Measurements from ENCODE around the gene PSMD11. TPM values are rescaled to one million over a fixed set of nuclear protein-coding genes. Genes with fewer than 3 reads are reported as not detected.
A peak's percentile ranks its signal among the peaks of the same experiment; 100 is the strongest.

Gene PSMD11
- total and polyA plus RNA-seq, 2 of the 8 experiments (the other 6 are each of a cell fraction or from before 2014, with no cell fraction given), result 68.4 to 171 TPM

DNA sequence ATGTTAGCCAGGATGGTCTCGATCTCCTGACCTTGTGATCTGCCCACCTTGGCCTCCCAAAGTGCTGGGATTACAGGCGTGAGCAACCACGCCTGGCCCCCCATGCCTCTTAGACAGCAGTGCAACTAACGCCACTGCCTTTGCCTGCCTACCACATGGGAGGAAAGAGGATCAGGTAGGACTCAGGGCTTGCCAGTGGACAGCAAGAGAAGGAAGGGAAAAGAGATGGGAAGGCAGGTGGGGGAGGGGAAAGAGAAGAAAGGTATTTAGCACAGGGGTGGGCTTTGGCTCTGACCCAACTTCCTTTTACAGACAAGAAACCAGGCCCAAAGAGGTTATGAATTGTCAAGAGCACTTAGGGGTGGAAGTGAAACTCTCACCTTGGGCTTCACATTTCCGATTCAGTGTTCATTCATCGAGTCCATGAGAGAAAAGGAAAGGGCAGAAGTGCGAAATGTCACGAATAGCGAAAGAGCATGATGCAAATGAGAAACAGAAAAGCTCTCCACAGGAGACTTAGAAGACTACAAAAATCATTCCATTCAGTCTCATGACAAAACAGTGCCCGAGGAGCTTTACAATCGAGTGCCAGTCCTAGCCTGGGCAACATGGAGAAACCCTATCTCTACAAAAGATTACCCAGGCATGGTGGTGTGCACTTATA lies 78.8 kb downstream of the PSMD11 start:
- H4K20me1 ChIP-seq (replicated peaks in 1 of 2; ENCODE audit: control insufficient read depth in 1 of 2, insufficient read depth in 2 of 2, low read length in 2 of 2), result no peaks in the 10 kb centered on the region
- no peak for DNase-seq (ENCODE audit: low read depth in 1 of 2, low spot score in 2 of 2)
- WGBS, 2 experiments (ENCODE audit: extremely low coverage in 1 of 2, insufficient coverage in 1 of 2, insufficient read length in 1 of 2, insufficient replicate concordance in 2 of 2, low coverage in 1 of 2, low lambda C conversion rate in 2 of 2, missing lambda C conversion rate in 1 of 2), result 75% methylated on average over 11 of the region's 11 CpGs; no CpG with 5 or more reads in 1 of the 2 experiments
- peaks cover 3% of the 10 kb centered on the region; the same call in 1 of the 2 replicates for H3K23me2 ChIP-seq (ENCODE audit: low read depth, low read length)
- H2BK20ac ChIP-seq (ENCODE audit: low read length), result peak overlapping the region; percentile 76; the same call in 1 of the 2 replicates
- ChIA-PET CTCF (ENCODE audit: partially characterized antibody) (no interaction called here), POLR2A (ENCODE audit: partially characterized antibody) (interaction anchor here (0.6 to 1.7 kb wide), 2 partner anchors 12 to 27 kb away, joined by 4 read pairs; no protein-coding TSS in a partner anchor)
- H2BK5ac ChIP-seq (ENCODE audit: low read depth, low read length), result peak overlapping the region; percentile 40; the same call in 1 of the 2 replicates
- H2AK5ac ChIP-seq (ENCODE audit: low read depth, low read length), result no peak overlapping the region
- no peaks in the 10 kb centered on the region; a peak in 1 of 7 replicates for H3K27me3 ChIP-seq (replicated peaks in 1 of 4; ENCODE audit: control insufficient read depth in 3 of 4, extremely low read depth in 1 of 4, insufficient read depth in 3 of 4, low read length in 3 of 4)
- no peak overlapping the region for H2AFZ ChIP-seq (ENCODE audit: low read length)
- H3K23ac ChIP-seq (ENCODE audit: insufficient read length), result no peak overlapping the region
- H3K27ac ChIP-seq (ENCODE audit: low read depth, low read length), result no peak overlapping the region
- no peaks in the 10 kb centered on the region for H3K79me2 ChIP-seq (ENCODE audit: control insufficient read depth in 1 of 2, insufficient read depth in 2 of 2, low read length in 2 of 2)
- no peak overlapping the region for H4K8ac ChIP-seq (ENCODE audit: extremely low read depth, insufficient read depth, low read length)
- H4K5ac ChIP-seq (ENCODE audit: insufficient read length, low read depth, low read length), result no peak overlapping the region
- H3K14ac ChIP-seq (ENCODE audit: insufficient read length), result no peak overlapping the region
- no peak overlapping the region for H3K9ac ChIP-seq (replicated peaks in 1 of 4; ENCODE audit: extremely low read depth in 1 of 4, low read depth in 3 of 4, low read length in 3 of 4)
- peak overlapping the region; percentile 16 to 30; a peak in 2 of 4 replicates for H3K4me2 ChIP-seq (ENCODE audit: insufficient read depth in 1 of 2, low read depth in 2 of 2, low read length in 2 of 2)
- no peak for FAIRE-seq
- no peak overlapping the region for H3K4me3 ChIP-seq (ENCODE audit: extremely low read depth in 1 of 4, insufficient read depth in 2 of 4, low read depth in 3 of 4, low read length in 4 of 4)
- H3K18ac ChIP-seq (ENCODE audit: extremely low read depth, low read length), result no peak overlapping the region
- H3K9me3 ChIP-seq (ENCODE audit: insufficient read depth in 2 of 2, low read depth in 1 of 2, low read length in 1 of 2), result no peaks in the 10 kb centered on the region
- no peaks in the 10 kb centered on the region for H3K36me3 ChIP-seq (ENCODE audit: control insufficient read depth in 2 of 4, insufficient read depth in 4 of 4, low read length in 3 of 4)
- H4K91ac ChIP-seq (replicated peaks; ENCODE audit: insufficient read length, low read length), result peak overlapping the region; percentile 59
- no peaks in the 10 kb centered on the region for H3K79me1 ChIP-seq (ENCODE audit: low read depth, low read length)
- no peak overlapping the region for H3K56ac ChIP-seq (replicated peaks; ENCODE audit: insufficient read length, low read depth, low read length)
- peaks cover 15 to 30% (median 20%) of the 10 kb centered on the region in 4 experiments for H3K4me1 ChIP-seq (replicated peaks in 1 of 4; ENCODE audit: control insufficient read depth in 3 of 4, insufficient read depth in 4 of 4, low read length in 3 of 4)
- H2BK12ac ChIP-seq (ENCODE audit: low read depth, low read length), result no peak overlapping the region
- H3K4ac ChIP-seq (replicated peaks; ENCODE audit: insufficient read length, low read depth, low read length), result no peak overlapping the region
- H2BK120ac ChIP-seq (replicated peaks; ENCODE audit: low read depth, low read length), result no peak overlapping the region
- H2BK15ac ChIP-seq (ENCODE audit: low read length), result no peak overlapping the region
- no peak for TF ChIP-seq SP2 (IDR thresholded peaks at IDR 0.05; ENCODE audit: low read length)
- no peak for TF ChIP-seq EGR1 (IDR thresholded peaks at IDR 0.05; ENCODE audit: borderline replicate concordance, low read depth, low read length)
- TF ChIP-seq KDM5A (IDR thresholded peaks at IDR 0.05; ENCODE audit: low read length), result no peak
- TF ChIP-seq NANOG (IDR thresholded peaks at IDR 0.05; ENCODE audit: insufficient read depth, low read depth, low read length, poor library complexity, severe bottlenecking), result no peak
- TF ChIP-seq ATF3 (IDR thresholded peaks at IDR 0.05; ENCODE audit: insufficient read depth, low read depth, low read length), result no peak
- no peak for TF ChIP-seq CEBPB (IDR thresholded peaks at IDR 0.05; ENCODE audit: low read depth, low read length)
- no peak for TF ChIP-seq SP1 (IDR thresholded peaks at IDR 0.05; ENCODE audit: low read depth, low read length)
- TF ChIP-seq JUND (IDR thresholded peaks at IDR 0.05; ENCODE audit: low read length), result no peak
- no peak for TF ChIP-seq ASH2L (IDR thresholded peaks at IDR 0.05; ENCODE audit: low read length)
- no peak for TF ChIP-seq TEAD4 (IDR thresholded peaks at IDR 0.05; ENCODE audit: low read depth, low read length)
- TF ChIP-seq GTF2F1 (IDR thresholded peaks at IDR 0.05; ENCODE audit: borderline replicate concordance, low read depth, low read length), result no peak
- no peak for TF ChIP-seq EP300 (IDR thresholded peaks at IDR 0.05; ENCODE audit: borderline replicate concordance in 1 of 2, low read depth in 2 of 2, low read length in 2 of 2)
- TF ChIP-seq GABPA (IDR thresholded peaks at IDR 0.05; ENCODE audit: borderline replicate concordance, insufficient read depth, low read length), result no peak
